ENCODE results near the gene CDH16.

The CDH16 gene

GRCh38 chr16:66908762-66909559, 9.7 kb downstream of the CDH16 start:
- no peak for TF ChIP-seq CTCF (IDR thresholded peaks at IDR 0.05; ENCODE audit: borderline replicate concordance, insufficient read depth, low read depth, low read length)
- H3K4me3 ChIP-seq (ENCODE audit: low read depth, low read length), result no peak overlapping the region

DNA sequence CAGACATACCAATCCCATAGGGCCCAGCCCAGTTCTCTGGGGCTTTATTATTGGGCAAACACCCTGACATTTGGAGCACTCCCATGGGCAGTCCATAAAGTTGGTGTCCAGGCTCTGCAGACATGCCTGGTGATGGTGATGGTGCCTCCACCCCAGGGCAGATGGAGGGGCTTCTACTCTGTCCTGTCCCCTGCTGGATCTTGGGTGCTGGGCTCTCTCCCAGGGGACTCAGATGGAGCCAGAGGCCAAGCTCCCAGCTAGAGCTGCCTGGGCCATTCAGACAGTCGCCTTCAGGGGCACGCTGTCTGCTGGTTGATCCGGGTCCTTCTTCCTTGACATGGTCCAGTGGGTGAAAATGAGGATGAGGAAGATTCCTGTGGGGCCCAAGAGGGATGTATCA, 10.6 kb downstream of the CDH16 start:
- no peak for TF ChIP-seq CTCF (IDR thresholded peaks at IDR 0.05; ENCODE audit: borderline replicate concordance, insufficient read depth, low read depth, low read length)
- H3K4me3 ChIP-seq (ENCODE audit: low read depth, low read length), result no peak overlapping the region

GRCh38 chr16:66906916-66907836, 11.5 kb downstream of the CDH16 start:
- no peak overlapping the region for H3K4me3 ChIP-seq (ENCODE audit: low read depth, low read length)
- TF ChIP-seq CTCF (IDR thresholded peaks at IDR 0.05; ENCODE audit: borderline replicate concordance, insufficient read depth, low read depth, low read length), result no peak

DNA sequence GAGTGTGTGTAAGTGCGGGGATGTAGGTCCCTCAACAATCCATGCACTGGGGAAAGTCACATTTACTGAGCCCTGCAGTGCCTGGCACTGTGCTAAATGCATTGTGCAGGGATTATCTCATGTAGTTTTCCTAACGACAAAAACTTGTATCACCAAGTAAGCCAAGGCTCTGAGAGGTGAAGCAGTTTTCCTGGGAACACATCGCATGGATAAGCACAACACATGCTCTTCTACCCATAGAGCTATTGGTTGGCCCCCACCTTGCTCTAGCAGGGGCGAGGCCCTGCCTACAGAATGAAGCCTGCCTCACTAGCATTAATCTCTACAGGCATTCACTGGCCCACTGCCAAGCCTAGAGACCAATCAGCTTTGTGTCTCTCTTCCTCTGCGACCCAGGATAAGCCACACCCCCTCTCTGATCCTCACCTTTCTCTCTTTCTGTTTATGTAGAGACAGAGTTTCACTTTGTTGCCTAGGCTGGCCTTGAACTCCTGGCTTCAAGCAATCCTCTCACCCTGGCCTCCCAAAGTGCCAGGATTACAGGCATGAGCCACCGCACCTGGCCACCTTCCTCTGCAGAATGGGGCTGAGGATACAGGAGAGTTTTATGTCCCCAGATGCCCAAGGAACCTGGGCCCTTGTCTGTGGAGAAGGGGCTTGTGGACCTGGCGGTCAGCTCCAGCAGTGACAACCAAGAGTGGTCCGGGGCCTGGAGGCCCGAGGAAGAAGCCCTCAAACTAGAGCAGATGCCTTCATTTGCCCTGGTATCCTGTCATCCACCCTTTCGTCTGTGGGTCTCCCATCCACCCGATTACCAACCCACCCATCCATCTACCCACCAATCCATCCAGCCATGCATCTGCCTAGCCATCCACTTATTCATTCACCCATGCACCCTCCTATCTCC, 12.8 kb downstream of the CDH16 start:
- TF ChIP-seq CTCF (IDR thresholded peaks at IDR 0.05; ENCODE audit: borderline replicate concordance, insufficient read depth, low read depth, low read length), result no peak
- no peak overlapping the region for H3K4me3 ChIP-seq (ENCODE audit: low read depth, low read length)

GRCh38 chr16:66904846-66905632, 13.6 kb downstream of the CDH16 start:
- TF ChIP-seq CTCF (IDR thresholded peaks at IDR 0.05; ENCODE audit: borderline replicate concordance, insufficient read depth, low read depth, low read length), result no peak
- H3K4me3 ChIP-seq (ENCODE audit: low read depth, low read length), result no peak overlapping the region

DNA sequence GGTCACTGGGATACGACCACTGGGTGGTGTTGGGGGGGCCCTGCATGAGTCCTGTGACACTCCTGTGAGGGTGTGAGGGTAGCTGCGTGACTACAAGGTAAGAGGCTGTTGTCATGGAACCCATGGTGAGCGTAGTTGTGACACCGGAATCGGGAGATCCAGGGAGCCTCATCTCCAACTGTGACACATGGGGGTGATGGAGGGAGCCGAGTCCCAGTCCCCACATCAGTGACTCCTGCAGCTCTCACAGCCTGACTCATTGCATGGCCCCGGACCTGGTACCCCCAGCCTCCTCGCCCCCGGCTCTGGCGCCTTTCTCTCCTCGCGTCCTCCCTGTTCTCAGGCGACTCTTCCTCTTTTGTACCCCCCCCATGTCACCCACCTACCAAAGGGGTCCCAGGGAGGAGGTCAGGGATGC, 14.2 kb downstream of the CDH16 start:
- H3K4me3 ChIP-seq (ENCODE audit: low read depth, low read length), result no peak overlapping the region
- TF ChIP-seq CTCF (IDR thresholded peaks at IDR 0.05; ENCODE audit: borderline replicate concordance, insufficient read depth, low read depth, low read length), result no peak
